Measurements from ENCODE around the gene PSAP.
A peak's percentile ranks its signal among the peaks of the same experiment; 100 is the strongest.

PSAP gene

GRCh38 chr10:71837098-71837827 is 13.8 kb downstream of the PSAP start:
- no peak for DNase-seq (ENCODE audit: low spot score)

GRCh38 chr10:71836596-71836974 is 14.5 kb downstream of the PSAP start:
- in situ Hi-C loops (cut with MboI; ENCODE audit: low pct_unique_long_range_greater_than_20kb, low sequenced_read_pairs, unreplicated experiment) = loop anchor here (10.0 kb wide), 1 partner anchor 48 kb away; no protein-coding TSS in a partner anchor
- DNase-seq (ENCODE audit: low spot score) = no peak
- TF ChIP-seq, protein P1, sequence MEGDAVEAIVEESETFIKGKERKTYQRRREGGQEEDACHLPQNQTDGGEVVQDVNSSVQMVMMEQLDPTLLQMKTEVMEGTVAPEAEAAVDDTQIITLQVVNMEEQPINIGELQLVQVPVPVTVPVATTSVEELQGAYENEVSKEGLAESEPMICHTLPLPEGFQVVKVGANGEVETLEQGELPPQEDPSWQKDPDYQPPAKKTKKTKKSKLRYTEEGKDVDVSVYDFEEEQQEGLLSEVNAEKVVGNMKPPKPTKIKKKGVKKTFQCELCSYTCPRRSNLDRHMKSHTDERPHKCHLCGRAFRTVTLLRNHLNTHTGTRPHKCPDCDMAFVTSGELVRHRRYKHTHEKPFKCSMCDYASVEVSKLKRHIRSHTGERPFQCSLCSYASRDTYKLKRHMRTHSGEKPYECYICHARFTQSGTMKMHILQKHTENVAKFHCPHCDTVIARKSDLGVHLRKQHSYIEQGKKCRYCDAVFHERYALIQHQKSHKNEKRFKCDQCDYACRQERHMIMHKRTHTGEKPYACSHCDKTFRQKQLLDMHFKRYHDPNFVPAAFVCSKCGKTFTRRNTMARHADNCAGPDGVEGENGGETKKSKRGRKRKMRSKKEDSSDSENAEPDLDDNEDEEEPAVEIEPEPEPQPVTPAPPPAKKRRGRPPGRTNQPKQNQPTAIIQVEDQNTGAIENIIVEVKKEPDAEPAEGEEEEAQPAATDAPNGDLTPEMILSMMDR (IDR thresholded peaks at IDR 0.05; ENCODE audit: extremely low read depth, insufficient read depth, missing control alignments) = no peak

More at GRCh38 chr10:71837098-71837827, 13.8 kb downstream of the PSAP start:
- in situ Hi-C loops (cut with MboI; ENCODE audit: low pct_unique_long_range_greater_than_20kb, low sequenced_read_pairs, unreplicated experiment) = loop anchor here (10.0 kb wide), 1 partner anchor 48 kb away; no protein-coding TSS in a partner anchor
- TF ChIP-seq, protein P1 (IDR thresholded peaks at IDR 0.05; ENCODE audit: extremely low read depth, insufficient read depth, missing control alignments) = peak; percentile 59

DNA sequence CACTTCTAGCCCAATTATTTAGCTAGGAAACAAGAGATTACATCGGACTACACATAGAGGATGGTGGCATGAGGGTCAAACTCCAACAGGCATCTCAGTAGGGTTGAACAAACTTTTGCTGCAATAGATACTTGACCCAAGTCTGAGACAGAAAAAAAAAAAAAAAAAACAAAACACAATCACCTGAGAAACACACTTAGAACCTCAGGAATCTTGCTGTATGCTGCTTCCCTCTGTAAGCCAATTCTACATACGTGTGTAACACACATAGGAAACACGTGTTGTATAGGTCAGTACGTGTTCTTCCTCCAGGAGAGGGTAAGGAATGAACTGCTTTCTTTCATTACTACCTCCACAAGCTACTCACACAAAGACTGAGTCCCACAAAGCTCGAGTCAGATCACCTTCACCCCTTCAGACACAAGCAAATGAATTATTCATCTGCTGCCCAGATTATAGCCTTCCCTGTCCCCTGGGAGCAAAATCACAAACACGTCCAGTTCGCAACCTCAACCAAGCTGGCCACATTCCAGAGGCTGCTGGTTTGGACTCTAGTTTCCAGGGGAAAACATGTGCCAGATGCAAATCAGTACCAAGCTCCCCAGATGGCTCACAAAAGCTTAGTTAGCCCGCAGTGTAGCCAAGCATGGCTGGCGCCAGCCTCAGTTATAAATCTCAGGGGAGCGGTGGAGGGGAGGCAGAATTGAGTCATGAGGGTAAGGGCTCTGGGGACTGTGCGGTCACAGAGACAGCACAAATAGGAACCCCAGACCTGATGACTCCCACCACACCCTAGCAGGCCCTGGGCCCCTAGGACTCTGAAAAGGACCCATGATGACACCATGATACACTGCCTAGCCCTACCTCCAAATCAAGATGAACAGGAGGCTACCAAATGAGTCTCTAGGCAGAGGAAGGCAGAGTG is 15.1 kb downstream of the PSAP start:
- peak; percentile 89 for DNase-seq (ENCODE audit: low spot score)
- TF ChIP-seq, protein P1 (IDR thresholded peaks at IDR 0.05; ENCODE audit: extremely low read depth, insufficient read depth, missing control alignments) = no peak
- in situ Hi-C loops (cut with MboI; ENCODE audit: low pct_unique_long_range_greater_than_20kb, low sequenced_read_pairs, unreplicated experiment) = loop anchor here (10.0 kb wide), 1 partner anchor 49 kb away; no protein-coding TSS in a partner anchor

GRCh38 chr10:71834343-71834674 is 16.7 kb downstream of the PSAP start:
- in situ Hi-C loops (cut with MboI; ENCODE audit: low pct_unique_long_range_greater_than_20kb, low sequenced_read_pairs, unreplicated experiment) = loop anchor here (10.0 kb wide), 1 partner anchor 50 kb away; no protein-coding TSS in a partner anchor
- no peak for DNase-seq (ENCODE audit: low spot score)
- TF ChIP-seq, protein P1 (IDR thresholded peaks at IDR 0.05; ENCODE audit: extremely low read depth, insufficient read depth, missing control alignments) = no peak

DNA sequence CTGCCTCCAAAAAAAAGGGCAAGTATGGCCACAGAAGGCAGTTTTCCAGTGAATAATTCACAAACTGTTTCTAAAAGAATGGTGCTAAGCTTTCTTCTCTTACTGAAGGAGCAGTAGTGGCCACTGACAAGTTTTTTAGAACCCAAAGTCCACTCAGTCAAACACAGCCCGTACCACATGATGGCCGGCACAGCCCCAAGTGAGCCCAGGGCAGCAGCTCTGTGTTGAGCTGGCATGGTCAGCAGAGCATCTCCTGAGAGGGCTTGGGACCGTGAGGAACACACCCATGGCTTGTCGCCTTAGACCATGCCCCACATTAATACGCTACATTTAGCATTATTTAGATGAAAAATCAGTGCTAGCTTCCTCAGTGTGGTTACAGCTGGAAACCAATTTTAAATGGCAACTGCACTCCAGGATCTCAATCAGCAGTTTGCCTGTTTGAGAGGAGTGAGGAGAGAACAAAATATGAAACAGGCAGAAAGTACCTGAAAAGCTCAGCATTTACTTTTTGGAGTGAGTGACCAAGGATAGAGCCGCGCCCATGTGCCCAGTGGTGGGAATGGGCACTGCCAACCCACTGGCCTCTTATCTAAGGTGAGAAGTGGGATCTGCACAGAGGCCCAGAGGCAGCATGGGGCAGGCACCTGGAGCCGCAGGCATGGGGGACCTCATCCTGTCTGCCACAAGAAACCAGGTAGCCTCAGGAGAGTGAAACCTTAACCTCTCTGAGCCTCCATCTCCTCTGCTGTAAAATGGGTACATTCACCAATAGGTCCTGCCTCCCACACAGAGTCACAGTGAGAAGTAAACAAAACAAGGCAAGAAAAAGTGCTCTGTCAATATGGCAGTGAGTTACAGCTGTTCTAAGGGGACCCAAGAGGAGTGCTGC is 17.4 kb downstream of the PSAP start:
- DNase-seq (ENCODE audit: low spot score) = no peak

More for the DNA sequence above, 17.4 kb downstream of the PSAP start:
- in situ Hi-C loops (cut with MboI; ENCODE audit: low pct_unique_long_range_greater_than_20kb, low sequenced_read_pairs, unreplicated experiment) = loop anchor here (10.0 kb wide), 1 partner anchor 51 kb away; no protein-coding TSS in a partner anchor
- TF ChIP-seq, protein P1 (IDR thresholded peaks at IDR 0.05; ENCODE audit: extremely low read depth, insufficient read depth, missing control alignments) = no peak

Data from GM13977 (cell line).